GM12878 (cell line): Measurements from ENCODE around the gene MAP1S. TPM values are rescaled to one million over a fixed set of nuclear protein-coding genes. Genes with fewer than 3 reads are reported as not detected.

Experiments used
- ATAC-seq: fragments of 200-7000 bp; cut with Tn5 transposase; 3 replicates; pipeline ENCODE4 v1.9.1; 2020; ENCODE audit warnings: mild to moderate bottlenecking, moderate library complexity
- BruUV-seq: library from RNA; stranded (reverse); fragments of 400-500 nt; replicated peaks from 2 replicates; lab custom pipeline; 2021; lab: Mats Ljungman, UMichigan
- CTCF ChIA-PET: fragments of 300-600 bp; sonication (Branson Sonifier 250); formaldehyde crosslinking; extraction: SDS; loops from one replicate; lab custom pipeline; 2021; ENCODE audit warnings: inconsistent platforms; lab: Yijun Ruan, JAX
- POLR2A ChIA-PET: fragments of 350-600 bp; formaldehyde crosslinking; extraction: SDS; loops from one replicate; lab custom pipeline; 2021; ENCODE audit warnings: inconsistent platforms; lab: Charles Lee
- RAD21 ChIA-PET: fragments of 300-600 bp; sonication (Branson Sonifier 250); formaldehyde crosslinking; loops from one replicate; lab custom pipeline; 2023; ENCODE audit warnings: antibody characterized with exemption; ENCODE audit not compliant: unreplicated experiment; lab: Charles Lee
- SMC1A ChIA-PET: fragments of 300-600 bp; sonication (Branson Sonifier 250); formaldehyde crosslinking; loops from one replicate; lab custom pipeline; 2023; ENCODE audit not compliant: unreplicated experiment, uncharacterized antibody; lab: Charles Lee
- DNase-seq: peaks from one replicate; pipeline ENCODE4 v3.0.0-alpha.2; 2011; ENCODE audit warnings: low read depth, low spot score
- FAIRE-seq: peaks from 3 replicates; lab custom pipeline; 2011; peaks lifted over from hg19 to GRCh38; lab: Jason Lieb, UNC
- H2AFZ ChIP-seq: 2 replicates; pipeline ENCODE4 v1.6.0; 2011; ENCODE audit warnings: low read depth, low read length, control low read depth; ENCODE audit not compliant: control insufficient read depth
- H3K27ac ChIP-seq: 2 replicates; pipeline ENCODE4 v1.5.1; 2011; ENCODE audit warnings: control low read depth; ENCODE audit not compliant: control insufficient read depth, insufficient read depth
- H3K27me3 ChIP-seq, 2 experiments: replicated peaks in 1 of 2; 2 replicates each; pipeline versions ENCODE4 v1.6.0 to v1.6.1; 2011; ENCODE audit warnings: low read length in 1 of 2; ENCODE audit not compliant: control insufficient read depth in 2 of 2, insufficient read depth in 2 of 2
- H3K36me3 ChIP-seq, 2 experiments: 2 replicates each; pipeline ENCODE4 v1.5.1; 2011; ENCODE audit warnings: low read length in 1 of 2; ENCODE audit not compliant: control insufficient read depth in 2 of 2, insufficient read depth in 2 of 2
- H3K4me1 ChIP-seq: 2 replicates; pipeline ENCODE4 v1.6.1; 2011; ENCODE audit warnings: mild to moderate bottlenecking, low read length, moderate library complexity, mixed read lengths; ENCODE audit not compliant: control insufficient read depth, insufficient read depth
- H3K4me2 ChIP-seq: 2 replicates; pipeline ENCODE4 v1.6.0; 2011; ENCODE audit warnings: control low read depth; ENCODE audit not compliant: control insufficient read depth, insufficient read depth
- H3K4me3 ChIP-seq: fragments of 200-600 bp; sonication (generic); 2 replicates; pipeline ENCODE4 v1.5.1; 2016
- H3K79me2 ChIP-seq: 2 replicates; pipeline ENCODE4 v1.6.0; 2011; ENCODE audit warnings: low read length; ENCODE audit not compliant: control insufficient read depth, insufficient read depth
- H3K9ac ChIP-seq: 2 replicates; pipeline ENCODE4 v1.8.0; 2011; ENCODE audit warnings: low read length, control low read depth, mixed read lengths; ENCODE audit not compliant: control insufficient read depth, insufficient read depth
- H3K9me3 ChIP-seq: replicated peaks from 3 replicates; pipeline ENCODE4 v1.5.1; 2011; ENCODE audit warnings: mild to moderate bottlenecking, low read length; ENCODE audit not compliant: control insufficient read depth, insufficient read depth
- H4K20me1 ChIP-seq: 2 replicates; pipeline ENCODE4 v1.6.0; 2011; ENCODE audit not compliant: control insufficient read depth, insufficient read depth
- ATF7 ChIP-seq: fragments of 450-650 bp; IDR thresholded peaks from 2 replicates; pipeline ENCODE4 v1.6.1; 2016; ENCODE audit warnings: low read depth, mild to moderate bottlenecking
- CBX3 ChIP-seq: fragments of 200-600 bp; sonication (generic); IDR thresholded peaks from 2 replicates; pipeline ENCODE4 v1.6.1; 2016; ENCODE audit warnings: low read depth, borderline replicate concordance
- EZH2 ChIP-seq: IDR thresholded peaks from 2 replicates; pipeline ENCODE4 v1.6.1; 2012; ENCODE audit warnings: low read depth, mild to moderate bottlenecking, control low read depth, inconsistent platforms, low read length, borderline replicate concordance; ENCODE audit not compliant: control insufficient read depth
- HDAC6 ChIP-seq: fragments of 200-600 bp; sonication (generic); IDR thresholded peaks from one replicate; pipeline ENCODE4 v1.8.0; 2017; ENCODE audit warnings: antibody characterized with exemption; ENCODE audit not compliant: unreplicated experiment
- JUND ChIP-seq: IDR thresholded peaks from 2 replicates; pipeline ENCODE4 v1.6.1; 2012; ENCODE audit warnings: low read depth, mild to moderate bottlenecking, low read length, improper control_type of control experiment, moderate library complexity
- KAT2A ChIP-seq: conservative IDR thresholded peaks from 2 replicates; pipeline ENCODE4 v1.6.1; 2011; ENCODE audit warnings: low read depth, low read length; ENCODE audit not compliant: control insufficient read depth
- MTA2 ChIP-seq: fragments of 450-650 bp; IDR thresholded peaks from 2 replicates; pipeline ENCODE4 v1.6.1; 2016; ENCODE audit warnings: low read depth, mild to moderate bottlenecking, moderate library complexity
- MXI1 ChIP-seq: fragments of 150-350 bp; IDR thresholded peaks from 2 replicates; pipeline ENCODE4 v1.6.1; 2011; ENCODE audit warnings: low read depth, mild to moderate bottlenecking, inconsistent platforms, low read length, improper control_type of control experiment
- NFYB ChIP-seq: IDR thresholded peaks from 2 replicates; pipeline ENCODE4 v1.6.1; 2011; ENCODE audit warnings: low read depth, mild to moderate bottlenecking, low read length, improper control_type of control experiment, moderate library complexity; ENCODE audit not compliant: insufficient read depth
- NRF1 ChIP-seq: conservative IDR thresholded peaks from 2 replicates; pipeline ENCODE4 v1.6.1; 2011; ENCODE audit warnings: mild to moderate bottlenecking, low read depth, low read length, improper control_type of control experiment
- PAX5 ChIP-seq: IDR thresholded peaks from 2 replicates; pipeline ENCODE4 v1.6.1; 2011; ENCODE audit warnings: low read depth, low read length, borderline replicate concordance
- PAX8 ChIP-seq: fragments of 450-650 bp; IDR thresholded peaks from 2 replicates; pipeline ENCODE4 v1.6.1; 2017; ENCODE audit warnings: mild to moderate bottlenecking, moderate library complexity
- RCOR1 ChIP-seq: conservative IDR thresholded peaks from 2 replicates; pipeline ENCODE4 v1.6.1; 2012; ENCODE audit warnings: low read depth, low read length, improper control_type of control experiment
- SIX5 ChIP-seq: IDR thresholded peaks from 2 replicates; pipeline ENCODE4 v1.6.1; 2011; ENCODE audit warnings: mild to moderate bottlenecking, low read depth, low read length, moderate library complexity; ENCODE audit not compliant: severe bottlenecking
- SP1 ChIP-seq: IDR thresholded peaks from one replicate; pipeline ENCODE4 v1.6.1; 2011; ENCODE audit warnings: low read depth, low read length
- SUPT20H ChIP-seq: IDR thresholded peaks from 2 replicates; pipeline ENCODE4 v1.6.1; 2011; ENCODE audit warnings: low read depth, mild to moderate bottlenecking, low read length, moderate library complexity, borderline replicate concordance; ENCODE audit not compliant: control insufficient read depth
- WRNIP1 ChIP-seq: IDR thresholded peaks from 2 replicates; pipeline ENCODE4 v1.6.1; 2011; ENCODE audit warnings: low read depth, low read length, improper control_type of control experiment, borderline replicate concordance
- ZNF24 ChIP-seq: fragments of 450-650 bp; IDR thresholded peaks from 2 replicates; pipeline ENCODE4 v1.6.1; 2017; ENCODE audit warnings: antibody characterized with exemption, mild to moderate bottlenecking
- WGBS: methylation state at CpG from one replicate; pipeline ENCODE4 v1.1.6; 2016; ENCODE audit warnings: low lambda C conversion rate; ENCODE audit not compliant: insufficient replicate concordance, insufficient coverage; ENCODE audit errors: missing lambda C conversion rate; 5-methylcytosine and 5-hydroxymethylcytosine counted together
- in situ Hi-C: fragments of 300-500 bp; cut with MboI; formaldehyde crosslinking; loops from 9 replicates; pipeline ENCODE4 v1.14.3; 2018; ENCODE audit warnings: mixed read lengths
- intact Hi-C: fragments of 100-400 bp; cut with micrococcal nuclease; formaldehyde crosslinking; loops from one replicate; pipeline ENCODE4 v1.14.2; 2022; ENCODE audit not compliant: unreplicated experiment
- polyA plus RNA-seq, 11 experiments: library from polyadenylated mRNA; depleted of rRNA in 4 of 11; unstranded in 6 of 11; stranded (reverse) in 5 of 11; fragments of >200 nt; fragmentation: Nextera tagmentation in 4 of 11; fragmentation: Illumina TruSeq in 1 of 11; extraction: Ambion mirVana in 4 of 11; extraction: Trizol in 1 of 11; gene quantifications; 1 replicate in 1 of 11; 2 replicates in 10 of 11; pipeline versions ENCODE4 v1.2.1 to v1.2.3, GENCODE V29; 2011 to 2016; ENCODE audit warnings: inconsistent platforms in 2 of 11, missing spikeins in 2 of 11, low read depth in 1 of 11
- total RNA-seq, 4 experiments: library from RNA; depleted of rRNA in 3 of 4; stranded (reverse); fragments of >200 nt in 3 of 4; fragmentation: Illumina TruSeq in 1 of 4; extraction: Trizol in 1 of 4; gene quantifications; 2 replicates each; pipeline versions ENCODE4 v1.2.1 to v1.2.3, GENCODE V29; 2013 to 2021
- TF ChIP-seq, protein P1 (sequence below): IDR thresholded peaks from 2 replicates; pipeline ENCODE4 v1.6.1; 2011; ENCODE audit warnings: low read depth, low read length, improper control_type of control experiment, borderline replicate concordance
- TF ChIP-seq, protein P2 (sequence below): fragments of 450-650 bp; IDR thresholded peaks from 2 replicates; pipeline ENCODE4 v1.6.1; 2017; ENCODE audit warnings: low read depth, mild to moderate bottlenecking, moderate library complexity

Gene MAP1S
- total and polyA plus RNA-seq, 10 of the 15 experiments (the other 5 are each of a cell fraction or from before 2014, with no cell fraction given): 2.1 to 63.9 (median 15.0) TPM

DNA sequence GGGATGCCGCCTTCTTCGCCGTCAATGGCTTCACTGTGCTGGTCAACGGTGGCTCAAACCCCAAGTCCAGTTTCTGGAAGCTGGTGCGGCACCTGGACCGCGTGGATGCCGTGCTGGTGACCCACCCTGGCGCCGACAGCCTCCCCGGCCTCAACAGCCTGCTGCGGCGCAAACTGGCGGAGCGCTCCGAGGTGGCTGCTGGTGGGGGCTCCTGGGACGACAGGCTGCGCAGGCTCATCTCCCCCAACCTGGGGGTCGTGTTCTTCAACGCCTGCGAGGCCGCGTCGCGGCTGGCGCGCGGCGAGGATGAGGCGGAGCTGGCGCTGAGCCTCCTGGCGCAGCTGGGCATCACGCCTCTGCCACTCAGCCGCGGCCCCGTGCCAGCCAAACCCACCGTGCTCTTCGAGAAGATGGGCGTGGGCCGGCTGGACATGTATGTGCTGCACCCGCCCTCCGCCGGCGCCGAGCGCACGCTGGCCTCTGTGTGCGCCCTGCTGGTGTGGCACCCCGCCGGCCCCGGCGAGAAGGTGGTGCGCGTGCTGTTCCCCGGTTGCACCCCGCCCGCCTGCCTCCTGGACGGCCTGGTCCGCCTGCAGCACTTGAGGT is 7.0 kb downstream of the MAP1S start:
- no peak for ATAC-seq
- ChIA-PET RAD21 (interaction anchor here (0.6 to 1.6 kb wide), 3 partner anchors 28 to 43 kb away, joined by 3 to 9 read pairs (median 3); no protein-coding TSS in a partner anchor), POLR2A (interaction anchor here (1.5 kb wide), 1 partner anchor 12 kb away, joined by 4 read pairs; no protein-coding TSS in a partner anchor), SMC1A (interaction anchor here (1.2 kb wide), 1 partner anchor 28 kb away, joined by 3 read pairs; no protein-coding TSS in a partner anchor), CTCF (interaction anchor here (0.8 to 1.7 kb wide), 2 partner anchors 28 to 41 kb away, joined by 3 to 4 read pairs; no protein-coding TSS in a partner anchor)
- H3K9me3 ChIP-seq: no peaks in the 10 kb centered on the region; the same call in 2 of the 3 replicates
- no peak overlapping the region for H3K4me3 ChIP-seq
- 96% methylated on average over 44 of the region's 59 CpGs for WGBS
- H2AFZ ChIP-seq: no peak overlapping the region
- H3K9ac ChIP-seq: no peak overlapping the region
- no peak for TF ChIP-seq PAX8
- no peak for TF ChIP-seq HDAC6
- TF ChIP-seq, protein P1, sequence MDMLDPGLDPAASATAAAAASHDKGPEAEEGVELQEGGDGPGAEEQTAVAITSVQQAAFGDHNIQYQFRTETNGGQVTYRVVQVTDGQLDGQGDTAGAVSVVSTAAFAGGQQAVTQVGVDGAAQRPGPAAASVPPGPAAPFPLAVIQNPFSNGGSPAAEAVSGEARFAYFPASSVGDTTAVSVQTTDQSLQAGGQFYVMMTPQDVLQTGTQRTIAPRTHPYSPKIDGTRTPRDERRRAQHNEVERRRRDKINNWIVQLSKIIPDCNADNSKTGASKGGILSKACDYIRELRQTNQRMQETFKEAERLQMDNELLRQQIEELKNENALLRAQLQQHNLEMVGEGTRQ: no peak
- TF ChIP-seq WRNIP1: no peak
- no peak for TF ChIP-seq EZH2
- TF ChIP-seq, protein P2, sequence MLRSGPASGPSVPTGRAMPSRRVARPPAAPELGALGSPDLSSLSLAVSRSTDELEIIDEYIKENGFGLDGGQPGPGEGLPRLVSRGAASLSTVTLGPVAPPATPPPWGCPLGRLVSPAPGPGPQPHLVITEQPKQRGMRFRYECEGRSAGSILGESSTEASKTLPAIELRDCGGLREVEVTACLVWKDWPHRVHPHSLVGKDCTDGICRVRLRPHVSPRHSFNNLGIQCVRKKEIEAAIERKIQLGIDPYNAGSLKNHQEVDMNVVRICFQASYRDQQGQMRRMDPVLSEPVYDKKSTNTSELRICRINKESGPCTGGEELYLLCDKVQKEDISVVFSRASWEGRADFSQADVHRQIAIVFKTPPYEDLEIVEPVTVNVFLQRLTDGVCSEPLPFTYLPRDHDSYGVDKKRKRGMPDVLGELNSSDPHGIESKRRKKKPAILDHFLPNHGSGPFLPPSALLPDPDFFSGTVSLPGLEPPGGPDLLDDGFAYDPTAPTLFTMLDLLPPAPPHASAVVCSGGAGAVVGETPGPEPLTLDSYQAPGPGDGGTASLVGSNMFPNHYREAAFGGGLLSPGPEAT: no peak
- no peak for TF ChIP-seq RCOR1
- TF ChIP-seq NRF1: no peak
- no peak for TF ChIP-seq KAT2A
- TF ChIP-seq SIX5: no peak
- no peak for TF ChIP-seq ZNF24
- TF ChIP-seq MTA2: no peak
- TF ChIP-seq PAX5: no peak
- TF ChIP-seq JUND: no peak
- no peak for TF ChIP-seq NFYB
- TF ChIP-seq CBX3: no peak
- TF ChIP-seq SUPT20H: no peak
- TF ChIP-seq MXI1: no peak
- no peak for TF ChIP-seq ATF7
- no peak for TF ChIP-seq SP1
- no peaks in the 10 kb centered on the region for H3K27me3 ChIP-seq
- no TSS peak for BruUV-seq
- H3K4me1 ChIP-seq: peaks cover 9% of the 10 kb centered on the region
- H3K27ac ChIP-seq: no peak overlapping the region
- peaks cover 15 to 32% of the 10 kb centered on the region in 2 experiments; a peak in 3 of 4 replicates for H3K36me3 ChIP-seq
- peaks cover 7% of the 10 kb centered on the region for H3K79me2 ChIP-seq
- no peak overlapping the region for H3K4me2 ChIP-seq
- 0 out of 2 replicates have a peak, but pooled peaks cover 2% of the 10 kb centered on the region for H4K20me1 ChIP-seq
- in situ Hi-C loops (no loop called here), intact Hi-C loops (no loop called here)
- FAIRE-seq: no peak
- no peak for DNase-seq
